Measurements from ENCODE around the gene GPC5.

GRCh38 chr13:92530364-92530763 lies 1131.9 kb downstream of the GPC5 start:
- TF ChIP-seq EZH2phosphoT487 (conservative IDR thresholded peaks at IDR 0.05; ENCODE audit: low read length), result no peak
- TF ChIP-seq, protein P1, sequence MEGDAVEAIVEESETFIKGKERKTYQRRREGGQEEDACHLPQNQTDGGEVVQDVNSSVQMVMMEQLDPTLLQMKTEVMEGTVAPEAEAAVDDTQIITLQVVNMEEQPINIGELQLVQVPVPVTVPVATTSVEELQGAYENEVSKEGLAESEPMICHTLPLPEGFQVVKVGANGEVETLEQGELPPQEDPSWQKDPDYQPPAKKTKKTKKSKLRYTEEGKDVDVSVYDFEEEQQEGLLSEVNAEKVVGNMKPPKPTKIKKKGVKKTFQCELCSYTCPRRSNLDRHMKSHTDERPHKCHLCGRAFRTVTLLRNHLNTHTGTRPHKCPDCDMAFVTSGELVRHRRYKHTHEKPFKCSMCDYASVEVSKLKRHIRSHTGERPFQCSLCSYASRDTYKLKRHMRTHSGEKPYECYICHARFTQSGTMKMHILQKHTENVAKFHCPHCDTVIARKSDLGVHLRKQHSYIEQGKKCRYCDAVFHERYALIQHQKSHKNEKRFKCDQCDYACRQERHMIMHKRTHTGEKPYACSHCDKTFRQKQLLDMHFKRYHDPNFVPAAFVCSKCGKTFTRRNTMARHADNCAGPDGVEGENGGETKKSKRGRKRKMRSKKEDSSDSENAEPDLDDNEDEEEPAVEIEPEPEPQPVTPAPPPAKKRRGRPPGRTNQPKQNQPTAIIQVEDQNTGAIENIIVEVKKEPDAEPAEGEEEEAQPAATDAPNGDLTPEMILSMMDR (IDR thresholded peaks at IDR 0.05; ENCODE audit: insufficient read depth, low read length, poor library complexity, severe bottlenecking), result no peak

All from SU-DHL-6 (cell line).